NCI-H526 treated with DMSO at 0.1 percent for 48 hours (cell line): ENCODE results near the gene WNT6.
A peak's percentile ranks its signal among the peaks of the same experiment; 100 is the strongest.

Experiments used
- DNase-seq: peaks from one replicate; lab custom pipeline; 2025; lab: John Stamatoyannopoulos, UW

Gene WNT6

DNA sequence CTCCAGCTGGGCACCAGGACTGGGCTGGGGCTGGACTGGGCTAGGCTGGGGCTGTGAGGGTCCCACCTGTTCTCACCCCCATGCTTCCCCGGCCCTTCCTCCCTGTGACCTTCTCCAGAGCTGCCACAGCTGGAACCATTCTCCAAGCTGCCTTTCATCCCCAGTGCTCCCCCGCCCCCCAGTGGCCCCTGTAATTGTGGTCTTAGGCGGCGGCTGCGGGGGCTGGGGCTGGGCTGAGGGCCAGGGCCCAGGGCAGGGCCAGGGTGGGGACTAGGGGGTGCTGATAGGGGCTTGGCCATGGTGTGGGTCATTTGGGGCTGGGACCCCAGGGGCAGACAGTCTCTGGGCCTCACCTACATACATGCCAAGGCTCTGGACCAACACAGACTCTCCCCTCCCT lies 18.3 kb downstream of the WNT6 start:
- no peak for DNase-seq

DNA sequence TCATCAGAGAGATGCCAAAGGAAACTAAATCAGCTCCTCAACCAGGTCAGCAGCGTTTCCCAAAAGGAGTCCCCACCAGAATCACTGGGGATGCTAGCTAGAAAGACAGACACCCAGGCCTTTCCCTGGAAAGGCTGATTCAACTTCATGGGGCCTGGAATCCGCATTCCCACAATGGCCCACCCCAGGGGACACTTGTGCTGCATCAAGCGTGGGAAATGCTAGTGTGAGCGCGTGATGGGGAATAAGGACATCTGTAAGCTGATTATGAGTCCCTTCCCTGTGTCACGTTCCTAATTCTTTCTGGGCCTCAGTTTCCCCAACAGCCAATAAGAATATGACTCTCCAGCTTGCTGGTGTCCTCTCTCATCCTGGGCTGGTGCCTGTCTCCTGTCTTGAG lies 18.9 kb downstream of the WNT6 start:
- no peak for DNase-seq

DNA sequence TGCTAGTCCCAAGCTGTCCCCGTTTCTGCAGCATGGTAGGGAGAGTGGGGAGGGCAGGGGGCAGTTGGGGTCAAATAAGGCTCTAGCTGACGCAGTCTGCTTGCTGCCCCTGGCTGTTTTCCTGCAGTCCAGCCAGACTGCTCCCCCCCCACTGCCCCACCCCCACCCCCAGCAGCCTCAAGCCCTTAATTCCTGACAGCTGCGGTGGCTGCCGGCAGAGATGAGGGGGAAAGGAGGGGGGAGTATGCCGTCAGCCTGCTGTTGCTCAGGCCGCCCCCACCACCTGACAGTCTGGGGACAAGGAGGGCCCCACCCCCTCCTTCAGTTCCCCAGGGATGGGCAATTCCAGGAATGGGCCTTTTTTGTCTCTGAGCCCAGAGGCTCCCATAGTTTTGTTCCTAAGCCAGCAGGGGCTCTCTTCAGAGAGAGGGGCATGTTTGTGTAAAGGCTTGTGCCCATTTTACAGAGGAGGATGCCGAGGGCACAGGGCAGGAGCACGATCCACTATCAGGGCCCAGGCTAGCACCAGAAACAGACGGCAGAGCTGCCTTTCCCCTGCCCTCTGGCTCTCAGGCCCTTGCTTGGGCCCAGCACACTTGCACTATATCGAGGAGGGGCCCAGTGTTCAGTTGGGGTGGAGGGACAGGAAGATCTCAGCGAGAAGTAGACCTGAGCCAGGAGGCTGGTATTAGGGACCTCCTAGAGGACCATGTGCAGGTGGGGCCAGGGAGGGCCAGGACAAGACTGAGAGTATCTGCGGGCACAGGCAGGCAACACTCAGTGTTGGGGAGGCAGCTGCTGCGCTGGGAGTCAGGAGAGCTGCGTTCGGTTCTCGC lies 19.5 kb downstream of the WNT6 start:
- no peak for DNase-seq

DNA sequence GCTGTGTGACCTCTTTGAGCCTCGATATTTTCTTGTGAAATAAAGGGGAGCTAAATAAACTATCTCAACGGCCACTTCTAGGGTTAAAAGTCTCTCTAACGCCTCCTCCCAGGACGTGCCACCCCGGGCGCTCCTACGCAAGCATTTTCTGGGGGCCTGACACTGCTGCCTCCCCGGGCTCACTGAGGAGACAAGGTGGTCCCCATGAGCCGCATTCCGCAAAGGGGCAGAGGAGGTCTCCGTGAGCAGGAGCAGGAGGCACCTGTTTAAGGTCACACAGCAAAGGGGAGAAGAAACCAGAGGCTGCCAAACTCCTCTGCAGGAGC lies 20.1 kb downstream of the WNT6 start:
- DNase-seq: no peak

DNA sequence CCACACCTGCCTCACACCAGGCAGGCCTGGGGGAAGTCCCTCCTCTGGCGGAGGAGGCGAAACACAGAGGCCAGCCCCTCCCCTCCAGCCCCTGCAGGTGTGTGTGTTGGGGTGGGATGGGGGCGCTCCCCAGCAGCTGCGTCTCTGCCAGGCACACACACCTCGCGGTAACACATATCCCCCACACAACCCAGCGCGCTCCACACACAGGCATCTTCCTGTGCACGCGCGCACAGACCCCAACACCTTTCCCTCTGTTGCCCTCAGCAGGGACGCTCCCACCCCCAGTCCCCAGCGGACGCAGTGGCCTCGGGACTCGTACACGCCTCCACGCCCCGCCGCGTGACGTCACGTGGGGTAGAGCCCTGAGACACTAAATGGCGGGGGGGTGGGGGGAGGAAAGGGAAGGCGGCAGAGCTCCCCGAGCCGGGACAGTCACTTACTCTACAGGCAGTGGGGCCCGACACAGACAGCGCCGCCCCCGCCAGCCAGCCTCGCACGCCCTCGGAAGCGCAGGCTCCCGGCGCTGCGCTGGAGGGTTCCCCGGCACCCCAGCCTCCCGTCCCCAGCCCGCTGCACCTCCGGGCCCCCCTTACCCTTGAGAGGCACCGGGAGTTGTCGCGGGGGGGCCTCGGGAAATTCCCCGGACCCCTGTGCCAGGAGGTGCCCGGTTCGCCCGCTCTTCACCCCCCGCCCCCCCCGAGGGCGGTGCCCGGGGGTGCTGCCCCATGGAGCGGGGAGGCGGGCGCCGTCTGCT lies 20.7 kb downstream of the WNT6 start, which contains the start of gene WNT10A:
Gene WNT10A (plus strand): TSS at position 751 of the 757 bp plus-strand sequence. CDS start 144 bp downstream, outside the sequence.
- DNase-seq: no peak

DNA sequence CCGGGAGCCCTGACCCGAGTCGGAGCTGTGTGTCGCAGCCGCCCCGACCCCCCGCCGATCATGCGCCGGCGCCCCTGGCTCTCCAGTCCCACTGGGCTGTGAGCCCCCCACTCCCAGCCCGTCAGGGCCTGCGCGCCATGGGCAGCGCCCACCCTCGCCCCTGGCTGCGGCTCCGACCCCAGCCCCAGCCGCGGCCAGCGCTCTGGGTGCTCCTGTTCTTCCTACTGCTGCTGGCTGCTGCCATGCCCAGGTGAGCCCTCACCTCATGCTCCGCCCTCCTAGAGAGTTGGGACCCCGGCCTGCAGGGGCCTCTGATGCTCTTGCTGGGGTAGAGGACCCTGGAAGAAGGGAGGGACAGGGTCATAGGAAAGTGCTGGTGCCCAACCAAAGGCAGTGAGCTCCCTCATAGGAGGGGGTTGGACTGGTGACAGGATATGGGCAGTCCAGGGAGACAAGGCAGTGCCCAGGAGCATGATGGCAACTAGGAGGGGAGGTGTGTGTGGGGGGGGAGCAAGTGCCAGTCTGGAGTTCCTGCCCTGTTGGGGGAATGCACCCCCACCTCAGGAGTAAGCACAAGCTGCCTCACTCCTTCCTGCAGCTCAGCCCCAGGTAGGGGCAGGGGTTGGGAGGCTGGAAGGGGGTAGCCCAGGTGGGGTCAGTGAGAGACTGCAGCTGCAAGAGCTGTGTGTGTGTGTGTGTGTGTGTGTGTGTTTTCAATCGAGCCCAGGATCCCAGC lies 21.4 kb downstream of the WNT6 start:
- DNase-seq: no peak

DNA sequence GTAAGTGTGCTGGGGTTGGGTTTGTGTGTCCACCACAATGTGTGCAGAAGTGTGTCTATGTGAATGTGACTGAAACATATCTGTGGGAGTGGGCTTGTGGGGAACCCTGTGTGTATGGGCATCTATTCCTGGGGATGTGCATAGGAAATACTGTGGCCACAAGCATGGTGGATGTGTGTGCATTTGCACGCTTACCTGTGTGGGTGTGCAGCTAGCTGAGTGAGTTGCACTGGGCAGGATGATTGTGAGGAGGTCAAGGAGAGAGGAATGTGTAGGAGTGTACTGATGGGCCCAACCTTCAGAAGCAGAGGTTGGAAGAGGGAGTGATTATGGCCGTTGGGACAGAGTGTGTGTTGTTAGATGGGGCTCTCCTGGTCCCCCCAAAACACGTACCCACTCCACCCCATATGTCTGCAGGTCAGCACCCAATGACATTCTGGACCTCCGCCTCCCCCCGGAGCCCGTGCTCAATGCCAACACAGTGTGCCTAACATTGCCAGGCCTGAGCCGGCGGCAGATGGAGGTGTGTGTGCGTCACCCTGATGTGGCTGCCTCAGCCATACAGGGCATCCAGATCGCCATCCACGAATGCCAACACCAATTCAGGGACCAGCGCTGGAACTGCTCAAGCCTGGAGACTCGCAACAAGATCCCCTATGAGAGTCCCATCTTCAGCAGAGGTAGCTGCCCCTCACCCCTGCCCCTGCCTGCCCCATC lies 22.3 kb downstream of the WNT6 start:
- DNase-seq: no peak

DNA sequence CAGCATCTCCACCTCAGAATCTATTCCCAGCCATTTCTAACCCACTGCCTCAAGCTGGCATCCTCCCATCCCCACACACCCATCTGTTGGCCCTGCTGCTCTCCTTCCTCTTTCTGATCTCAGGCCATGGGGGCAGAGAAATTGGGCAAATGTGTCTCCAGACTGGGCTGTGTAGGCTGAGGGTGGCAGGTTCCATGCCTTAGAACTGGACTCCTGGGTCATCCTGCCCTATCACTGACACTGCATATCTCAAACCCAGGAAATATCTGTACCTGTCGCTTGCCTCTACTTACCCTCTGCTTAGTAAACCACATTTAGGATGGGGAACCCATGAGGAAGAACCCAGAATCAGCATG lies 22.8 kb downstream of the WNT6 start:
- no peak for DNase-seq

DNA sequence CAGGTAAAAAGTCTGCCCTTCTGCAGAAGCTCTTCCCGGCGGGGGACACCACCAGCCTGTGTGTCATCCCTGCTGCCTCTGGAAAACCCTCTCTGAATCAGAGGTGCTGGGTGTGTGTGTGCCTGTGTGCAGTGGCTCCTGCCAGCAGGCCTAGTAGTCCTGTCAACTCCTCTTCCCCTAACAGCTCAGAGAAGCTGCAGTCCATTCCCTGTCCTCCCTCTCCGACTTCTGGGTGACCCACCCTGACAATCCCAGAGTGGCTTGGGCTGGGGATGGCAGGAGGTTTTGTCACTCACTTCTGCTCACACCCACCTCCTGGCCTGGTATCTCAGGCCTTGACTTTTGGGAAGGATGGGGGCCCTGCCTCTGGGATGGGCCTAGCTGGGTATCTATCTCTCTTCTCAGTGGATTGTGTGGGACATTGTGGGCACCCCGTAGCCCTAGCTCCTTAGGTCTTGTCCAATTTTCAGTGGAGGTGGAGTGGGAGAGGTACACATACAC lies 23.3 kb downstream of the WNT6 start:
- DNase-seq: no peak

DNA sequence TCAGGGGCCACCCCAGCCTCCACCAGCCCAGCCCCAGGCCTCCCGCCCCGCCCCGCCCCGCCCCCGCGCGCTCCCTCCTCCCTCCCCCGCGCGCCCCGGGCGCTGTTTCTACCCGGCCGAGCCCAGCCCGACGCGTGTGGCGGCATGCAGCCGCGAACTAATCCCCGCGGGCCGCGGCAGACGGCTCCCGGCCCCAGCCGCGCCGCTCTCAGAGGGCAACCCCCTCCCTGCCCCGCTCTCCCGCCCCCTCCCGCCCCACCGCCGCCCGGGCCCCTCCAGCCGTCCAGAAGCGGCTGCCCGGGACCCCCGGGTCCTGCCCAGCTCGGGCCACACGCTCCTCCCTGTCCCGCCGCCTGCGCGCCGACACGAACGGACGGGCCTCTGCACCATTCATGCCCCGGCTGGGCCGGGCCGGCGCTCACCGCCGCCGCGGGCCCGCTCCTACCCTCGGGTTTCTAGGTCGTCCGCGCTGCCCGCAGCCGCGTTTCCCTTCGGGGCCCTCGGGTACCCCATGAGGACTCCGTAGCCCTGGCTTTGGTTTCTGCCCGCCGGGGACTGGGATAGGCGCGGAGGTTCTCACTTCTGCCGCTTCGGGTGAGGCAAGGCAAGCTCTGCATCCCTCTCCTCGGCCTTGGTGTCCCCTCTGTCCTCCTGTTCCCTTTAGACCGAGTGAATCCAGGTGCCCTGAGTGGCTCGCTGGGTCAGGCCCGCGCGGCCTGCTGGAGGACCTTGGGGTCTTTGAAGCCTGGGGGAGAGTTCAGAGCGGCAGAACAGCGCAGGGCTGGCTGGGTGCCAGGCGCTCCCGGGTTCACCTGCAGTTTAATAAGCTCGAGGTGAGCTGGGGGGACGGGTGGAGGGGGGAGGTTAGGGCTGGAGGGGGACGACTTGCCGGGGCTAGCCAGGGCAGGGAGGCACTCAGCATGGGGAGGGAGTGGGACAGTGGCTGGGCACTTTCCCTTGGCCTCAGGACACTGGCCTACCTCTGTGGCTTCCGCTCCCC lies 24.2 kb downstream of the WNT6 start:
- DNase-seq: no peak

DNA sequence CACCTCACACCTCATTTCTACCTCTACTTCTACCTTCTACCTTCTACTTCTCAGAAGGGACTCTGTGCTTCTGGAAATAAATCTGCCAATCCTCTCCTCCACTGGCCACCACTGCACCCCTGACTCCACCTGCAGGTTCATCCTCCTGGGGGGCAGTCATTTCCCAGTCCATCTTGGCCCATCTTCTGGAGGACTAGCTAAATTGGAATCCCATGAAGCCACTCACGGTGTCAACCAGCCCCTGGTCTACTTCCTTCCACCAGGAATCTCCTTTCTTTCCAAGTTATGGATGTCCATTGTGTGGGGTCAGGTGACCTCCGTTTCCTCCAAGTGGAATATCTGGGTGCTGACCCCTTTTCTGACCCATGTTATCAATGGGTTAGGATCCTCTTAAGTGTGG lies 24.9 kb downstream of the WNT6 start:
- no peak for DNase-seq

DNA sequence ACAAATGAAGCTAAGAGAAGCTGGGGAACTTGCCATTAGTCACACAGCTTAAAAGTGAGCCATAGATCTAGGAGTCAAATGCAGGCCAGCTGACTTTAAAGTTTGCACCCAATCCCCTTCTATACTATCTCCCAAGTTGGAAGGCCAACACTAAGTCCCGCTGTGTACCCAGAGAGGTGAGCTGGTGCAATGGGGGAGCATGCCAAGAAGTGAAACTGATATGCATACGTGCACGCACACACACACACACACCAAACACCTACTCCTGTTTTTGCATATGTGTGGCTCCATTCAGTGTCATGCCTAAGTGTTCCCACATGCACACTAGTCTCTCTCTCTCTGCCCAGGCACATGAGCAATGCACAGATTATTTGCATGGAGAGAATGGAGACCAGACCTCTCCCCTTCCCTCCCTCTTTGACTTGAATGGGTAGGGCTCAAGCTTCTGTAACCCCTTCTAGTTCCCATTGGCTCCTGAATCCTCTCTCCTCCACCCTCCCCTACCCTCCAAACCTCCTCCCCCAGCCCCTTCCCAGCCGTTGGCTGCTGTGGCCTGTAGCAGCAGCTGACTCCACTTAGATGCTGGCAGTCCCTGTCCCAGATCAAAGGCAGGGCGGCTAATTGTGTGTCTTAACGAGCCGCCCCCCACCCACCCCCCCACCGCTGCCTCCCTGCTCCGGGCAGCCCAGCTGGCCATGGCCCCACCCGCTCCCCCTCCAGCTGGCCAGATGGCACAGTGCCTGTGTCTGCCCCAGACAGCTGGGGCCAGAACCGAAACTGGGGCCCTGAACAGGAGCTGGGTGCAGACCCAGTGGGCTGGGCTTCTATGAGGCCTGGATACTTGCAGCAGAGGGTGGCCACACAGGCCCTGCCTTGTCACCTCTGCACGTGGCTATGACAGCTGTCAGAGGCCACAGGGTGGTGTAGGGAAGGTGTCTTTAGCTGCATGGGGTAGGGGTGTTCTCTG lies 26.7 kb downstream of the WNT6 start:
- DNase-seq: peak; percentile 88

DNA sequence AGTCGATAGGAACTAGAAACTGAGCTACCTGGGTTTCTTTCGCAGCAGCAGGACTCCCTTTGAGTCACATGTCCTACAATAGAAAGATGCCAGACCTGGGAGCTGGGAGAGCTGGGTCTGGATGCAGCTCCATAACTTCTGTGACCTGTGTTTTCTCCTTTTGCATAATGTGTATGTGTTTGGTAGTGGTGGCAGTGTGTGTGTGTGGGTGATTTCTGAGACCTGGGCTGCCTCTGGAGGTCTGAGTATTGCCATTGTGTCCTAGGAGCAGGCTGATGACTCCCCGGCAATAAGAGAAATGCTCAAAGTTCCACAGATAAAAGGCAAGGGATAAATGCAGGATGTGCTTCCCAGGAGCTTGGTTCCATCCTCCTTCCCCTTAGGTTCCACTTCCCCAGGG lies 27.5 kb downstream of the WNT6 start:
- no peak for DNase-seq

DNA sequence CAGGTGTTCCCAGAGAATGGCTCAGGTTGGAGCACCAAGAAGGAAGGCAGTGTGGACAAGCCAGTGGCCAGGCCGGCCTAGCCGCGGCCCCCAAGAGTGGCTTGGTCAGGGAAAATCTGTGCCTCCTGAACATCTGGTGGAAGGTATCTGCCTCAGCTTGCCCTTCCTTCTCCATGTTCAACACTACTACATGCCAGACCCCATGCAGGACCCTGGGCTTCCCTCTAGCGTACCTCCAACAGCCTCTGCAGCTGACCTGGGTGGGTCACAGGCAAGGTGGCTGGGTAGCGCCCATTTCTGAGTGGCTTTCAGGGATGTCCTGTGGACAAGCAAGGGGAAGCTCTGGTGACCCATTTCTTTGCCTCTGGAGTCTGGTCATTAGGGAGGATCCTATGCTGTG lies 28.7 kb downstream of the WNT6 start:
- DNase-seq: no peak

DNA sequence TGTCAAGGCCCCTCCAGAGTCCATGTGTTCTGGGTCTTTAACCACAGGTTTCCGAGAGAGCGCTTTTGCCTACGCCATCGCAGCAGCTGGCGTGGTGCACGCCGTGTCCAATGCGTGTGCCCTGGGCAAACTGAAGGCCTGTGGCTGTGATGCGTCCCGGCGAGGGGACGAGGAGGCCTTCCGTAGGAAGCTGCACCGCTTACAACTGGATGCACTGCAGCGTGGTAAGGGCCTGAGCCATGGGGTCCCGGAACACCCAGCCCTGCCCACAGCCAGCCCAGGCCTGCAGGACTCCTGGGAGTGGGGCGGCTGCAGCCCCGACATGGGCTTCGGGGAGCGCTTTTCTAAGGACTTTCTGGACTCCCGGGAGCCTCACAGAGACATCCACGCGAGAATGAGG lies 30.3 kb downstream of the WNT6 start:
- DNase-seq: no peak

DNA sequence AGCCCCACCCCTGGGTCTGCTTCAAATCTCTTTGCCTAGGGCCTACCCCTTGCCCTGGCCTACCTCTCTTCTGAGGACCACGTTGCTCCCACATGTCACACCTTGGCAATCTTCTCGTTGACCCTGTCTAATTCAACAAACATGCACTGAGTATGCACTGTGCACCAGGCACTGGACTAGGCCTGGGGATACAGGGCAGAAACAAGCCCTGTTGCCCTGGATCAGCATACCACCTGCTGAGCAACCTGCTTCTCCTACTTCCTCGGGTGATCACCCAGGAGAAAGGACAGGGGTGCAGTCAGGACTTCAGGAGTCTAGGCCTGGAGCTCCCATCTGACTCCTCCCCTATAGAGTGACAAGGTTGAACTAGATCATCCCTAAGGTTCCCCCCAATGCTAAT lies 30.8 kb downstream of the WNT6 start:
- DNase-seq: no peak

DNA sequence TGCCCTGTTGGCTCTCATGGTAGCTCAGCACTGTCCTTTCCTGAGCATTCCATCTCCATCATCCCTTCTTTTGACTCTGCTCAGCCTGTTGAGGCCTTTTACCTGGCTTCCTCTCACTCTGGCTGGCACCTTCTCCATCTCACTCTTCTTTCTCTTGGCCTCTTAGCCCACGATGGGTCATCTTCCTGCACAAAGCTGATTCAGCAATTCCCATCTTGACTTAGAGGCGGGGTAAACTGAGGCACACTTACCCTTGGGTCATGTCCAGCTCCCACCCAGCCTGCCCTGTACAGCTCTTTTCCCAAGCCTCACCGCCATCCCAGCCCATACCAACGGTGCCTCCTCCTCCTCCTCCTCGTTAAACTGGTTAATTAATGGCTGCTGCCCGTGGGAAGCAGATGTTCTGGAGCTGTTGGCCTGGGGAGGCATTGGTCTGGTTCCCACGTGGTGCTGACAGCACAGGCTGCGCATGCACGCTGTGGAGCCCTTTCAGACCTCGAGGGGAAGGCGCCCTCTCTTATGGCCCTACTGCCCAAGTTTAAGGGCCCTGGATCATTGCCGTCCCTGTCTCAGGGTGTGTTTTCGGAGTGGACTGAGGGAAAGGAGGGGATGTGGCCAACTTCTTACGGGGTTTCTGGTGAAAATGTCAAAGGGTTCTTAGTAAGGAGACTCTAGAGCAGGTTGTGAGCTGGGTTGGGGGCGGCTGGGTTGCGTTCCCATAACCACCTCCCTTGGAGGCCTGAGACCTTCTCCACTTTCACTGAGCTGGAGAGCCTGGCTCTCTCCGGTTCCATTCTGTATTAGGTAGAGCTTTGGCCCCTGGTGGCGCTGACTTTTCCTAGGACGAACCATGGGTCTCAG lies 31.9 kb downstream of the WNT6 start:
- no peak for DNase-seq

DNA sequence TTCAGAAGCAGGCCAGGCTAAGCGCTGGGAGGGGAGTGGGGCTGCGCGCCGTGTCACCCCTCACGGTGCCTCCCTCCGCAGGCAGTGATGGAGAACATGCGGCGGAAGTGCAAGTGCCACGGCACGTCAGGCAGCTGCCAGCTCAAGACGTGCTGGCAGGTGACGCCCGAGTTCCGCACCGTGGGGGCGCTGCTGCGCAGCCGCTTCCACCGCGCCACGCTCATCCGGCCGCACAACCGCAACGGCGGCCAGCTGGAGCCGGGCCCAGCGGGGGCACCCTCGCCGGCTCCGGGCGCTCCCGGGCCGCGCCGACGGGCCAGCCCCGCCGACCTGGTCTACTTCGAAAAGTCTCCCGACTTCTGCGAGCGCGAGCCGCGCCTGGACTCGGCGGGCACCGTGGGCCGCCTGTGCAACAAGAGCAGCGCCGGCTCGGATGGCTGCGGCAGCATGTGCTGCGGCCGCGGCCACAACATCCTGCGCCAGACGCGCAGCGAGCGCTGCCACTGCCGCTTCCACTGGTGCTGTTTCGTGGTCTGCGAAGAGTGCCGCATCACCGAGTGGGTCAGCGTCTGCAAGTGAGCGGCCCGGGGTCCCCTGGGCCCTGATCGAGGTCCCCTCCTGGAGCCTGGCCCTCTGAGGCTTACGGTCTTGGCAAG lies 33.2 kb downstream of the WNT6 start:
- peak; percentile 46 for DNase-seq
